Measurements from ENCODE around the gene IP6K2.

- TF ChIP-seq CTCF (IDR thresholded peaks at IDR 0.05) = no peak
- no peak for TF ChIP-seq POLR2A (IDR thresholded peaks at IDR 0.05)
- no peak for TF ChIP-seq POLR2AphosphoS5 (IDR thresholded peaks at IDR 0.05)
- no peak for TF ChIP-seq EP300 (IDR thresholded peaks at IDR 0.05)
Observed at GRCh38 chr3:48696156-48696555, 20.9 kb downstream of the IP6K2 start.

All from stomach (tissue), 4 donors.